GM19043 (cell line): ENCODE measurements around the gene MAPKAPK5.
"Not testable (repeated sequence)": the region's sequence is repeated elsewhere in the genome, so short reads cannot be mapped to it uniquely, and the experiment has no call there.

Experiments
- ATAC-seq: cut with Tn5 transposase; IDR thresholded peaks from one replicate; pipeline ENCODE4 v1.9.1; 2021; ENCODE audit warnings: low read depth; ENCODE audit not compliant: unreplicated experiment

The MAPKAPK5 gene

GRCh38 chr12:111827907-111828306, 14.1 kb upstream of the MAPKAPK5 start:
- no peak for ATAC-seq

- no peak for ATAC-seq
Observed at GRCh38 chr12:111828338-111828979, 13.6 kb upstream of the MAPKAPK5 start.

- not testable (repeated sequence) for ATAC-seq
Observed at GRCh38 chr12:111829635-111830034, 12.4 kb upstream of the MAPKAPK5 start.

GRCh38 chr12:111834740-111835386, 7.2 kb upstream of the MAPKAPK5 start:
- not testable (repeated sequence) for ATAC-seq

GRCh38 chr12:111835531-111836181, 6.4 kb upstream of the MAPKAPK5 start:
- not testable (repeated sequence) for ATAC-seq

GRCh38 chr12:111838353-111838752, 3.7 kb upstream of the MAPKAPK5 start:
- no peak for ATAC-seq

GRCh38 chr12:111840807-111841206, 1.2 kb upstream of the MAPKAPK5 start:
- ATAC-seq = no peak

GRCh38 chr12:111841236-111841749, 735 bp upstream of the MAPKAPK5 start:
- ATAC-seq = peak; percentile 8

GRCh38 chr12:111842556-111843396, 748 bp downstream of the MAPKAPK5 start:
- no peak for ATAC-seq

- no peak for ATAC-seq
Observed at GRCh38 chr12:111846016-111846415, 4.0 kb downstream of the MAPKAPK5 start.

GRCh38 chr12:111850526-111850925, 8.5 kb downstream of the MAPKAPK5 start:
- ATAC-seq = no peak

- ATAC-seq = no peak
Observed at GRCh38 chr12:111858186-111858585, 16.2 kb downstream of the MAPKAPK5 start.

- no peak for ATAC-seq
Observed at GRCh38 chr12:111858778-111859177, 16.8 kb downstream of the MAPKAPK5 start.

GRCh38 chr12:111864913-111865312, 22.9 kb downstream of the MAPKAPK5 start:
- ATAC-seq = no peak

GRCh38 chr12:111867531-111867930, 25.5 kb downstream of the MAPKAPK5 start:
- no peak for ATAC-seq

- ATAC-seq = no peak
Observed at GRCh38 chr12:111868676-111869588, 26.9 kb downstream of the MAPKAPK5 start.

GRCh38 chr12:111869671-111870070, 27.6 kb downstream of the MAPKAPK5 start:
- ATAC-seq = no peak

- ATAC-seq = no peak
Observed at GRCh38 chr12:111870216-111870615, 28.2 kb downstream of the MAPKAPK5 start.

GRCh38 chr12:111870706-111871105, 28.7 kb downstream of the MAPKAPK5 start:
- ATAC-seq = no peak

GRCh38 chr12:111873113-111873512, 31.1 kb downstream of the MAPKAPK5 start:
- no peak for ATAC-seq
